ENCODE data around the gene ACSL1.

DNA sequence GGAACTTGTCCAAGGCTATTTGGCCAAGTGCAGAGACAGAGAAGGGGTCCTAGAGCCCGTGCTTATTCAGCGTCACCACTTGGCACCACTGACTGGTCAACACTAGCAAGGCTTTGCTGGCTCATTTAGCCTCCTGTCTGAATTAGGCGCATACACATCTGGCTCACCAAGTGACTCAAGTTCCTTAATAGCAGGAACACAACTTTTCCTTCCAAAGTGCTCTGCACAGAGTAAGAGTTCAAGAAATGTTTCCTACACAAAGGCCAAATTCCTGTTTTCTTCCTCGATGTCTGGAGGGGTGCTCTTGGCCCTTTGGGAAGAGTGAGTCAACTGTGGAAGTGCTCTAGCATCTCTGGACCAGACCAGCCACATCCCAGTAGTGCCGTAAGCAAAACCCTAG, 65.1 kb downstream of the ACSL1 start:
- TF ChIP-seq NANOG (IDR thresholded peaks at IDR 0.05; ENCODE audit: borderline replicate concordance) (no peak), POLR2AphosphoS5 (IDR thresholded peaks at IDR 0.05; ENCODE audit: low read depth) (no peak), CREB1 (CRISPR knock-in tag; IDR thresholded peaks at IDR 0.05; ENCODE audit: low read depth) (no peak), EZH2 (IDR thresholded peaks at IDR 0.05; ENCODE audit: low read depth, unreplicated experiment) (no peak), STAT1 (IDR thresholded peaks at IDR 0.05; ENCODE audit: unreplicated experiment) (no peak)
- TF ChIP-seq, protein P1, sequence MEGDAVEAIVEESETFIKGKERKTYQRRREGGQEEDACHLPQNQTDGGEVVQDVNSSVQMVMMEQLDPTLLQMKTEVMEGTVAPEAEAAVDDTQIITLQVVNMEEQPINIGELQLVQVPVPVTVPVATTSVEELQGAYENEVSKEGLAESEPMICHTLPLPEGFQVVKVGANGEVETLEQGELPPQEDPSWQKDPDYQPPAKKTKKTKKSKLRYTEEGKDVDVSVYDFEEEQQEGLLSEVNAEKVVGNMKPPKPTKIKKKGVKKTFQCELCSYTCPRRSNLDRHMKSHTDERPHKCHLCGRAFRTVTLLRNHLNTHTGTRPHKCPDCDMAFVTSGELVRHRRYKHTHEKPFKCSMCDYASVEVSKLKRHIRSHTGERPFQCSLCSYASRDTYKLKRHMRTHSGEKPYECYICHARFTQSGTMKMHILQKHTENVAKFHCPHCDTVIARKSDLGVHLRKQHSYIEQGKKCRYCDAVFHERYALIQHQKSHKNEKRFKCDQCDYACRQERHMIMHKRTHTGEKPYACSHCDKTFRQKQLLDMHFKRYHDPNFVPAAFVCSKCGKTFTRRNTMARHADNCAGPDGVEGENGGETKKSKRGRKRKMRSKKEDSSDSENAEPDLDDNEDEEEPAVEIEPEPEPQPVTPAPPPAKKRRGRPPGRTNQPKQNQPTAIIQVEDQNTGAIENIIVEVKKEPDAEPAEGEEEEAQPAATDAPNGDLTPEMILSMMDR (conservative IDR thresholded peaks at IDR 0.05; ENCODE audit: low read depth in 2 of 2): no peak
- TF ChIP-seq, protein P2, sequence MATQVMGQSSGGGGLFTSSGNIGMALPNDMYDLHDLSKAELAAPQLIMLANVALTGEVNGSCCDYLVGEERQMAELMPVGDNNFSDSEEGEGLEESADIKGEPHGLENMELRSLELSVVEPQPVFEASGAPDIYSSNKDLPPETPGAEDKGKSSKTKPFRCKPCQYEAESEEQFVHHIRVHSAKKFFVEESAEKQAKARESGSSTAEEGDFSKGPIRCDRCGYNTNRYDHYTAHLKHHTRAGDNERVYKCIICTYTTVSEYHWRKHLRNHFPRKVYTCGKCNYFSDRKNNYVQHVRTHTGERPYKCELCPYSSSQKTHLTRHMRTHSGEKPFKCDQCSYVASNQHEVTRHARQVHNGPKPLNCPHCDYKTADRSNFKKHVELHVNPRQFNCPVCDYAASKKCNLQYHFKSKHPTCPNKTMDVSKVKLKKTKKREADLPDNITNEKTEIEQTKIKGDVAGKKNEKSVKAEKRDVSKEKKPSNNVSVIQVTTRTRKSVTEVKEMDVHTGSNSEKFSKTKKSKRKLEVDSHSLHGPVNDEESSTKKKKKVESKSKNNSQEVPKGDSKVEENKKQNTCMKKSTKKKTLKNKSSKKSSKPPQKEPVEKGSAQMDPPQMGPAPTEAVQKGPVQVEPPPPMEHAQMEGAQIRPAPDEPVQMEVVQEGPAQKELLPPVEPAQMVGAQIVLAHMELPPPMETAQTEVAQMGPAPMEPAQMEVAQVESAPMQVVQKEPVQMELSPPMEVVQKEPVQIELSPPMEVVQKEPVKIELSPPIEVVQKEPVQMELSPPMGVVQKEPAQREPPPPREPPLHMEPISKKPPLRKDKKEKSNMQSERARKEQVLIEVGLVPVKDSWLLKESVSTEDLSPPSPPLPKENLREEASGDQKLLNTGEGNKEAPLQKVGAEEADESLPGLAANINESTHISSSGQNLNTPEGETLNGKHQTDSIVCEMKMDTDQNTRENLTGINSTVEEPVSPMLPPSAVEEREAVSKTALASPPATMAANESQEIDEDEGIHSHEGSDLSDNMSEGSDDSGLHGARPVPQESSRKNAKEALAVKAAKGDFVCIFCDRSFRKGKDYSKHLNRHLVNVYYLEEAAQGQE (IDR thresholded peaks at IDR 0.05; ENCODE audit: unreplicated experiment): no peak
- TF ChIP-seq, protein P3, sequence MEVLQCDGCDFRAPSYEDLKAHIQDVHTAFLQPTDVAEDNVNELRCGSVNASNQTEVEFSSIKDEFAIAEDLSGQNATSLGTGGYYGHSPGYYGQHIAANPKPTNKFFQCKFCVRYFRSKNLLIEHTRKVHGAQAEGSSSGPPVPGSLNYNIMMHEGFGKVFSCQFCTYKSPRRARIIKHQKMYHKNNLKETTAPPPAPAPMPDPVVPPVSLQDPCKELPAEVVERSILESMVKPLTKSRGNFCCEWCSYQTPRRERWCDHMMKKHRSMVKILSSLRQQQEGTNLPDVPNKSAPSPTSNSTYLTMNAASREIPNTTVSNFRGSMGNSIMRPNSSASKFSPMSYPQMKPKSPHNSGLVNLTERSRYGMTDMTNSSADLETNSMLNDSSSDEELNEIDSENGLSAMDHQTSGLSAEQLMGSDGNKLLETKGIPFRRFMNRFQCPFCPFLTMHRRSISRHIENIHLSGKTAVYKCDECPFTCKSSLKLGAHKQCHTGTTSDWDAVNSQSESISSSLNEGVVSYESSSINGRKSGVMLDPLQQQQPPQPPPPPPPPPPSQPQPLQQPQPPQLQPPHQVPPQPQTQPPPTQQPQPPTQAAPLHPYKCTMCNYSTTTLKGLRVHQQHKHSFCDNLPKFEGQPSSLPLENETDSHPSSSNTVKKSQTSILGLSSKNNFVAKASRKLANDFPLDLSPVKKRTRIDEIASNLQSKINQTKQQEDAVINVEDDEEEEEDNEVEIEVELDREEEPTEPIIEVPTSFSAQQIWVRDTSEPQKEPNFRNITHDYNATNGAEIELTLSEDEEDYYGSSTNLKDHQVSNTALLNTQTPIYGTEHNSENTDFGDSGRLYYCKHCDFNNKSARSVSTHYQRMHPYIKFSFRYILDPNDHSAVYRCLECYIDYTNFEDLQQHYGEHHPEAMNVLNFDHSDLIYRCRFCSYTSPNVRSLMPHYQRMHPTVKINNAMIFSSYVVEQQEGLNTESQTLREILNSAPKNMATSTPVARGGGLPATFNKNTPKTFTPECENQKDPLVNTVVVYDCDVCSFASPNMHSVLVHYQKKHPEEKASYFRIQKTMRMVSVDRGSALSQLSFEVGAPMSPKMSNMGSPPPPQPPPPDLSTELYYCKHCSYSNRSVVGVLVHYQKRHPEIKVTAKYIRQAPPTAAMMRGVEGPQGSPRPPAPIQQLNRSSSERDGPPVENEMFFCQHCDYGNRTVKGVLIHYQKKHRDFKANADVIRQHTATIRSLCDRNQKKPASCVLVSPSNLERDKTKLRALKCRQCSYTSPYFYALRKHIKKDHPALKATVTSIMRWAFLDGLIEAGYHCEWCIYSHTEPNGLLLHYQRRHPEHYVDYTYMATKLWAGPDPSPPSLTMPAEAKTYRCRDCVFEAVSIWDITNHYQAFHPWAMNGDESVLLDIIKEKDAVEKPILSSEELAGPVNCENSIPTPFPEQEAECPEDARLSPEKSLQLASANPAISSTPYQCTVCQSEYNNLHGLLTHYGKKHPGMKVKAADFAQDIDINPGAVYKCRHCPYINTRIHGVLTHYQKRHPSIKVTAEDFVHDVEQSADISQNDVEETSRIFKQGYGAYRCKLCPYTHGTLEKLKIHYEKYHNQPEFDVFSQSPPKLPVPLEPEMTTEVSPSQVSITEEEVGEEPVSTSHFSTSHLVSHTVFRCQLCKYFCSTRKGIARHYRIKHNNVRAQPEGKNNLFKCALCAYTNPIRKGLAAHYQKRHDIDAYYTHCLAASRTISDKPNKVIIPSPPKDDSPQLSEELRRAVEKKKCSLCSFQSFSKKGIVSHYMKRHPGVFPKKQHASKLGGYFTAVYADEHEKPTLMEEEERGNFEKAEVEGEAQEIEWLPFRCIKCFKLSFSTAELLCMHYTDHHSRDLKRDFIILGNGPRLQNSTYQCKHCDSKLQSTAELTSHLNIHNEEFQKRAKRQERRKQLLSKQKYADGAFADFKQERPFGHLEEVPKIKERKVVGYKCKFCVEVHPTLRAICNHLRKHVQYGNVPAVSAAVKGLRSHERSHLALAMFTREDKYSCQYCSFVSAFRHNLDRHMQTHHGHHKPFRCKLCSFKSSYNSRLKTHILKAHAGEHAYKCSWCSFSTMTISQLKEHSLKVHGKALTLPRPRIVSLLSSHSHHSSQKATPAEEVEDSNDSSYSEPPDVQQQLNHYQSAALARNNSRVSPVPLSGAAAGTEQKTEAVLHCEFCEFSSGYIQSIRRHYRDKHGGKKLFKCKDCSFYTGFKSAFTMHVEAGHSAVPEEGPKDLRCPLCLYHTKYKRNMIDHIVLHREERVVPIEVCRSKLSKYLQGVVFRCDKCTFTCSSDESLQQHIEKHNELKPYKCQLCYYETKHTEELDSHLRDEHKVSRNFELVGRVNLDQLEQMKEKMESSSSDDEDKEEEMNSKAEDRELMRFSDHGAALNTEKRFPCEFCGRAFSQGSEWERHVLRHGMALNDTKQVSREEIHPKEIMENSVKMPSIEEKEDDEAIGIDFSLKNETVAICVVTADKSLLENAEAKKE (CRISPR knock-in tag; IDR thresholded peaks at IDR 0.05): no peak

All from GM23338 (cell line).